Lung (tissue), 12 donors: ENCODE data around the gene GALK2. TPM values are rescaled to one million over a fixed set of nuclear protein-coding genes. Genes with fewer than 3 reads are reported as not detected.

Source experiments
- ATAC-seq: fragments of 200-7000 bp; cut with Tn5 transposase; one replicate; pipeline ENCODE4 v1.9.1; 2020; ENCODE audit warnings: moderate number of reproducible peaks; ENCODE audit not compliant: insufficient read depth, low FRiP score
- DNase-seq, 3 donors: peaks; one replicate each; pipeline ENCODE4 v3.0.0-alpha.2; 2013 to 2017
- H3K27ac ChIP-seq, 2 donors: one replicate each; pipeline ENCODE4 v1.5.1; 2013; ENCODE audit warnings: mild to moderate bottlenecking in 2 of 2, moderate library complexity in 2 of 2, control low read depth in 1 of 2, inconsistent platforms in 1 of 2, low read depth in 1 of 2, low read length in 1 of 2
- H3K27me3 ChIP-seq, 3 donors: one replicate each; pipeline ENCODE4 v1.5.1; 2013; ENCODE audit warnings: low read length in 2 of 3; ENCODE audit not compliant: control insufficient read depth in 3 of 3, insufficient read depth in 3 of 3
- H3K36me3 ChIP-seq, 4 donors: one replicate each; pipeline ENCODE4 v1.5.1; 2013; ENCODE audit warnings: low read length in 4 of 4, mild to moderate bottlenecking in 1 of 4, moderate library complexity in 1 of 4; ENCODE audit not compliant: control insufficient read depth in 4 of 4, insufficient read depth in 4 of 4
- H3K4me1 ChIP-seq, 5 donors: one replicate each; pipeline ENCODE4 v1.5.1; 2013; ENCODE audit warnings: low read length in 5 of 5, mild to moderate bottlenecking in 2 of 5, moderate library complexity in 1 of 5; ENCODE audit not compliant: control insufficient read depth in 5 of 5, insufficient read depth in 5 of 5
- H3K4me3 ChIP-seq: one replicate; pipeline ENCODE4 v1.5.1; 2013; ENCODE audit warnings: mild to moderate bottlenecking, control low read depth, moderate library complexity
- H3K9ac ChIP-seq, 2 donors: one replicate each; pipeline ENCODE4 v1.5.1; 2013; ENCODE audit warnings: low read length in 2 of 2, control low read depth in 1 of 2; ENCODE audit not compliant: insufficient read depth in 1 of 2
- H3K9me3 ChIP-seq, 4 donors: one replicate each; pipeline ENCODE4 v1.5.1; 2013; ENCODE audit warnings: low read length in 3 of 4, mild to moderate bottlenecking in 1 of 4, moderate library complexity in 1 of 4; ENCODE audit not compliant: control insufficient read depth in 4 of 4, insufficient read depth in 3 of 4
- WGBS, 2 donors: extraction: QIAGEN DNeasy Blood & Tissue Kit; methylation state at CpG; one replicate each; pipeline ENCODE4 v1.1.7; 2013; 5-methylcytosine and 5-hydroxymethylcytosine counted together
- polyA plus RNA-seq, 2 donors: library from polyadenylated mRNA; stranded (reverse); fragments of 200-250 nt; gene quantifications; one replicate each; pipeline ENCODE4 v1.2.1, GENCODE V29; 2013
- total RNA-seq, 2 donors: library from RNA; depleted of rRNA in 1 of 2; stranded (reverse); fragments of >200 nt in 1 of 2; gene quantifications; one replicate each; pipeline ENCODE4 v1.2.1, GENCODE V29; 2014 to 2021
- TF ChIP-seq, protein P1 (sequence below): IDR thresholded peaks from 2 replicates; pipeline ENCODE4 v1.5.1; 2012; ENCODE audit warnings: mild to moderate bottlenecking; ENCODE audit errors: control extremely low read depth, extremely low read depth
- donor health status: control.
- donor health status: control.
- donor health status: Bipolar disorder and iron deficiency.
- donor health status: healthy.
- donor health status: DM: yes; HTN: yes; CAD: no.

The GALK2 gene
- total and polyA plus RNA-seq, 4 donors, result 12.4 to 44.8 (median 34.0) TPM

DNA sequence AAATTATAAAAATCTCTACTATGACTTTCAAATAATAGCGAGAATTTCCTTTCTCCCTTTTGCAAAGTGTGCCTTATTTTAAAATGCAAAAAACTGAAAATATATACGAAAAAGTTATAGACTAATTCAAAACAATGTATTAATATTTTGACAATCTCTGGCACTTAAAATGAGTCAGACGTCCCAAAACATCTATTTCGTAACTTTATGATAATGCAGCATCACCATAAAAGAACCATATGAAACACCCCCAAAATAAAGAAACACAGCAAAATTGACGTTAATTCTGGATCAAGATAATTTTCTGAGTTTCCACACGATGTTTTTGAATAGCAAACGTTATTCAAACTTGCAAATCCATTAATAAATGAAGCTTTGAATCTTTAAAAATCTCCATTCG lies 15.7 kb upstream of the GALK2 start:
- Histone ChIP-seq H3K27ac (no peak overlapping the region), H3K9me3 (no peaks in the 10 kb centered on the region), H3K4me3 (no peak overlapping the region), H3K4me1 (peaks cover 0 to 27% (median 2%) of the 10 kb centered on the region in 5 donors), H3K27me3 (no peaks in the 10 kb centered on the region), H3K36me3 (peaks cover 0 to 4% (median 0%) of the 10 kb centered on the region in 4 donors), H3K9ac (peak overlapping the region; percentile 96 to 98)
- TF ChIP-seq, protein P1, sequence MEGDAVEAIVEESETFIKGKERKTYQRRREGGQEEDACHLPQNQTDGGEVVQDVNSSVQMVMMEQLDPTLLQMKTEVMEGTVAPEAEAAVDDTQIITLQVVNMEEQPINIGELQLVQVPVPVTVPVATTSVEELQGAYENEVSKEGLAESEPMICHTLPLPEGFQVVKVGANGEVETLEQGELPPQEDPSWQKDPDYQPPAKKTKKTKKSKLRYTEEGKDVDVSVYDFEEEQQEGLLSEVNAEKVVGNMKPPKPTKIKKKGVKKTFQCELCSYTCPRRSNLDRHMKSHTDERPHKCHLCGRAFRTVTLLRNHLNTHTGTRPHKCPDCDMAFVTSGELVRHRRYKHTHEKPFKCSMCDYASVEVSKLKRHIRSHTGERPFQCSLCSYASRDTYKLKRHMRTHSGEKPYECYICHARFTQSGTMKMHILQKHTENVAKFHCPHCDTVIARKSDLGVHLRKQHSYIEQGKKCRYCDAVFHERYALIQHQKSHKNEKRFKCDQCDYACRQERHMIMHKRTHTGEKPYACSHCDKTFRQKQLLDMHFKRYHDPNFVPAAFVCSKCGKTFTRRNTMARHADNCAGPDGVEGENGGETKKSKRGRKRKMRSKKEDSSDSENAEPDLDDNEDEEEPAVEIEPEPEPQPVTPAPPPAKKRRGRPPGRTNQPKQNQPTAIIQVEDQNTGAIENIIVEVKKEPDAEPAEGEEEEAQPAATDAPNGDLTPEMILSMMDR, result no peak
- DNase-seq, result peak in 1 of 3 donors; percentile 25
- WGBS, 2 donors, result 18 to 27% methylated on average over 8 of the region's 8 CpGs
- ATAC-seq, result no peak

DNA sequence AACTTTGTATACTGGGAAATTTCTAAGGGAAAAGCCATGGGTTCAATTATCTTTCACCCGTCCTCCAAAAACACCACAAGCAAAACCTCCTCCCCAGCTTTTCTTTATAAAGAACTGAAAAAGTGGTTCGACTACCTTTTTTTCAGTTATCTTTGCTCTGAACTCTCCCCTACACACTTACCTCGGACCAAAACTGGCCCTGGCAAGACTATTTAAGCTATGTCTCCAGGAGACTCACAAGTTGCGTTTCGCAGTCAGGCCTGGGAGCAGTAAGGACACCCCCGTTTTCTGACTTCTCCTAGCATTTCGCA lies 15.3 kb upstream of the GALK2 start:
- DNase-seq (peak in 1 of 3 donors; percentile 37), ATAC-seq (no peak)
- no peaks in the 10 kb centered on the region for H3K27me3 ChIP-seq
- peak overlapping the region; percentile 75 to 96 for H3K27ac ChIP-seq
- H3K9me3 ChIP-seq, result no peaks in the 10 kb centered on the region
- TF ChIP-seq, protein P1, result no peak
- 1% methylated on average over 7 of the region's 7 CpGs for WGBS, 2 donors
- peaks cover 0 to 27% (median 2%) of the 10 kb centered on the region in 5 donors for H3K4me1 ChIP-seq
- peak overlapping the region; percentile 95 for H3K4me3 ChIP-seq
- peak overlapping the region; percentile 96 to 98 for H3K9ac ChIP-seq
- H3K36me3 ChIP-seq, result peaks cover 0 to 4% (median 0%) of the 10 kb centered on the region in 4 donors

DNA sequence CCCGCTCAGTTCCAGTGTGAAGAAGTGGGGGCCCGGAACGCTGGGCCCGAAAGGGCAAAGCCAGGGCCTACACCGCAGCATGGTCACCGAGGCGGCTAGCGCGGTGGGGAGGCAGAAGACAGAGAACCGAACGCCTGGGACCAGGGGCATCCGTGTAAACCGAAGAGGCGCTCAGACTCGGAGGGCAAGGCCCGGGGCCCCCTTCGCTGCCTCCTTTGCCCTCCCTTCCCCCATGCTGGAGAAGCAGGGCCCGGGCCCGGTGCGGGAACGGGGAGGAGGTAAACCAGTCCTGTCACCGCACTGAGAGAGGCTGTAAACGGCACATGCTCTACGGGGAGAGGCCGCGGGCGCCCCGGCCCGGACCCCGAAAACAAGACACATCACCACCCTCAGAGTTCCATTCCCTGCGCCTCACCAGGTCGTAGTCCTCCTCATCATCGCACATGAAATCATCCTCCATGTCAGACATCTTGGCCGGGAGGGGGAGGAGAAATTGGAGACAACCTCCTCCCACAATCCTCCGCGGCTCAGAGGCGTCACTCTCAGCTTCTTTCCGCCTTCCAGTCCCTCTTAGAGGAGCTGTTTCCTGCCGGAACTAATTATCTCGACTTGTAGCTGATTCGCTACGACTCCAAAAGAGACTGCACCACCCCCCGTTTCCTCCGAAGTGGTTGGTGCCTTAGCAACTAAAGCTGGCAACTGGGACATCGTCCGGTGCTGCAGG lies 14.8 kb upstream of the GALK2 start, which contains the start of gene COPS2:
Gene COPS2, minus strand, starts transcription at position 490 of the 724 bp plus-strand sequence. Its CDS starts 21 bp downstream, at position 469.
- peaks cover 0 to 4% (median 0%) of the 10 kb centered on the region in 4 donors for H3K36me3 ChIP-seq
- H3K27ac ChIP-seq, result peak within 1 kb of the TSS; percentile 75 to 96
- ATAC-seq (peak; percentile 97), DNase-seq (peak; percentile 97 to 100 (median 99))
- H3K4me1 ChIP-seq, result peaks cover 0 to 27% (median 2%) of the 10 kb centered on the region in 5 donors
- H3K9me3 ChIP-seq, result no peaks in the 10 kb centered on the region
- peak within 1 kb of the TSS; percentile 96 to 98 for H3K9ac ChIP-seq
- WGBS, 2 donors, result 0 to 1% methylated on average over 41 to 46 of the region's 46 CpGs
- peak within 1 kb of the TSS; percentile 95 for H3K4me3 ChIP-seq
- H3K27me3 ChIP-seq, result no peaks in the 10 kb centered on the region
- TF ChIP-seq, protein P1, result no peak
